Ascending aorta (tissue), 2 donors: ENCODE results near the gene ARHGAP19. TPM values are rescaled to one million over a fixed set of nuclear protein-coding genes. Genes with fewer than 3 reads are reported as not detected.

Source experiments
- DNase-seq, 2 donors: peaks; one replicate each; pipeline ENCODE4 v3.0.0-alpha.2; 2019; ENCODE audit warnings: low spot score in 2 of 2
- H3K27ac ChIP-seq, 2 donors: fragments of 200-600 bp; sonication (generic); one replicate each; pipeline ENCODE4 v1.5.1; 2016 to 2017; ENCODE audit warnings: mild to moderate bottlenecking in 1 of 2
- H3K27me3 ChIP-seq: fragments of 200-600 bp; sonication (generic); one replicate; pipeline ENCODE4 v1.5.1; 2017
- H3K36me3 ChIP-seq, 2 donors: fragments of 200-600 bp; sonication (generic); one replicate each; pipeline ENCODE4 v1.5.1; 2016
- H3K4me1 ChIP-seq, 2 donors: fragments of 200-600 bp; sonication (generic); one replicate each; pipeline ENCODE4 v1.5.1; 2016 to 2017; ENCODE audit warnings: mild to moderate bottlenecking in 1 of 2
- H3K4me3 ChIP-seq, 2 donors: fragments of 200-600 bp; sonication (generic); one replicate each; pipeline ENCODE4 v1.5.1; 2016 to 2017; ENCODE audit warnings: mild to moderate bottlenecking in 1 of 2
- H3K9me3 ChIP-seq, 2 donors: fragments of 200-600 bp; sonication (generic); one replicate each; pipeline ENCODE4 v1.5.1; 2016
- intact Hi-C: fragments of 100-400 bp; cut with DNase I; formaldehyde crosslinking; loops from one replicate; pipeline ENCODE4 v1.15.1; 2023
- total RNA-seq: library from RNA; depleted of rRNA; stranded (reverse); fragments of >200 nt; gene quantifications from one replicate; pipeline ENCODE4 v1.1.0, GENCODE V29; 2016
- TF ChIP-seq, protein P1 (sequence below), 3 experiments: fragments of 200-600 bp in 2 of 3; fragments of 450-650 bp in 1 of 3; sonication (generic) in 2 of 3; IDR thresholded peaks; one replicate each; pipeline ENCODE4 v1.5.1; 2016 to 2019; ENCODE audit warnings: antibody characterized with exemption in 3 of 3, mild to moderate bottlenecking in 1 of 3, moderate library complexity in 1 of 3

ARHGAP19 gene
- total RNA-seq, 1 donor from 2014 or later: 4.5 TPM

DNA sequence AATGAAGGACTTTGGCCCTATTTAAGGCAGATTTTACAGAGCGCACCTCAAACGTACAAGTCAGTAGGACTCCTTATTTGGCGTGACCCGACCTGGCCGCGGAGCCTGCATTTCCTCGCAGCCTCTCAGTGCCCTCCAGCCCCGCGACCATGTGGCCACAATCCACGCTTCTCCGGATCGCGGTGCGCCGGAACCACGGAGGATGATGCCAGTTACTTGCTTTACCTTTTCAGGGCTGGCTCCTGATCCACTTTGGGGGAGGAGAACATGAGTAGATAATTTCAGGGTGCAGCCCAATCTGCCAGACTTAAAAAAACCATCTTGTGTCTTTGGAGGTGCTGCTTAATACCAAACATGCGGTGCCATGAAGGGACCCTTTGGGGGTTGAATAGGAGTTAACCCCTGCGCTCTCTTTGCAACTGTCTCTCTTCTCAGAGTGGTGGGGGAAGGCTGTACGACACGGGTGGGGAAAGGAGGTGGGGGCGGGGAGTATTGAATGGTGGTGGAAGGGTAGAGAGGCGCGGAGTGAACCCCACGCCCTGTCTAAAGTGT is 28.1 kb upstream of the ARHGAP19 start:
- peaks cover 4 to 8% of the 10 kb centered on the region in 2 donors for H3K4me1 ChIP-seq
- no peaks in the 10 kb centered on the region for H3K27me3 ChIP-seq
- H3K9me3 ChIP-seq: no peaks in the 10 kb centered on the region
- H3K27ac ChIP-seq: peak overlapping the region; percentile 40 to 91
- TF ChIP-seq, protein P1, sequence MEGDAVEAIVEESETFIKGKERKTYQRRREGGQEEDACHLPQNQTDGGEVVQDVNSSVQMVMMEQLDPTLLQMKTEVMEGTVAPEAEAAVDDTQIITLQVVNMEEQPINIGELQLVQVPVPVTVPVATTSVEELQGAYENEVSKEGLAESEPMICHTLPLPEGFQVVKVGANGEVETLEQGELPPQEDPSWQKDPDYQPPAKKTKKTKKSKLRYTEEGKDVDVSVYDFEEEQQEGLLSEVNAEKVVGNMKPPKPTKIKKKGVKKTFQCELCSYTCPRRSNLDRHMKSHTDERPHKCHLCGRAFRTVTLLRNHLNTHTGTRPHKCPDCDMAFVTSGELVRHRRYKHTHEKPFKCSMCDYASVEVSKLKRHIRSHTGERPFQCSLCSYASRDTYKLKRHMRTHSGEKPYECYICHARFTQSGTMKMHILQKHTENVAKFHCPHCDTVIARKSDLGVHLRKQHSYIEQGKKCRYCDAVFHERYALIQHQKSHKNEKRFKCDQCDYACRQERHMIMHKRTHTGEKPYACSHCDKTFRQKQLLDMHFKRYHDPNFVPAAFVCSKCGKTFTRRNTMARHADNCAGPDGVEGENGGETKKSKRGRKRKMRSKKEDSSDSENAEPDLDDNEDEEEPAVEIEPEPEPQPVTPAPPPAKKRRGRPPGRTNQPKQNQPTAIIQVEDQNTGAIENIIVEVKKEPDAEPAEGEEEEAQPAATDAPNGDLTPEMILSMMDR (IDR thresholded peaks at IDR 0.05): no peak
- peak in 1 of 2 donors; percentile 70 for DNase-seq
- peak overlapping the region; percentile 85 to 95 for H3K4me3 ChIP-seq
- intact Hi-C loops: no loop called here
- no peaks in the 10 kb centered on the region for H3K36me3 ChIP-seq

DNA sequence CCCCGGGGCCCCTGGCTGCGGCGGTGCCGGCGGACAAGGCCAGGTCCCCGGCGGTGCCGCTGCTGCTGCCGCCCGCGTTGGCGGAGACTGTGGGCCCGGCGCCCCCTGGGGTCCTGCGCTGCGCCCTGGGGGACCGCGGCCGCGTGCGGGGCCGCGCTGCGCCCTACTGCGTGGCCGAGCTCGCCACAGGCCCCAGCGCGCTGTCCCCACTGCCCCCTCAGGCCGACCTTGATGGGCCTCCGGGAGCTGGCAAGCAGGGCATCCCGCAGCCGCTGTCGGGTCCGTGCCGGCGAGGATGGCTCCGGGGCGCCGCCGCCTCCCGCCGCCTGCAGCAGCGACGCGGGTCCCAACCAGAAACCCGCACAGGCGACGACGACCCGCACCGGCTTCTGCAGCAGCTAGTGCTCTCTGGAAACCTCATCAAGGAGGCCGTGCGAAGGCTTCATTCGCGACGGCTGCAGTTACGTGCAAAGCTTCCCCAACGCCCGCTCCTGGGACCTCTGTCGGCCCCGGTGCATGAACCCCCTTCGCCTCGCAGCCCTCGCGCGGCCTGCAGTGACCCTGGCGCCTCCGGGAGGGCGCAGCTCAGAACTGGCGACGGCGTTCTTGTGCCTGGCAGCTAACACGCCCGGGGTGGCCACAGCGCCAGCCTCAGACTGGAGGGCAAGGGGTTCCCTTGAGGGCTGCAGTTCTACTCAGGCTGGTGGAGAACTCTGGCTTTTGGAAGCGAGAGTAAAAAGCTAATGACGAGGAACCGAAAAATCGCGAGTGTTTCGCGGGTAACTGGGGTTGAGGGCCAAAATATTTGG is 27.4 kb upstream of the ARHGAP19 start:
- peaks cover 4 to 8% of the 10 kb centered on the region in 2 donors for H3K4me1 ChIP-seq
- TF ChIP-seq, protein P1 (IDR thresholded peaks at IDR 0.05): peak in 1 of 3 experiments; percentile 31
- no peaks in the 10 kb centered on the region for H3K27me3 ChIP-seq
- H3K4me3 ChIP-seq: peak overlapping the region; percentile 85 to 95
- H3K9me3 ChIP-seq: no peaks in the 10 kb centered on the region
- peak overlapping the region; percentile 40 to 91 for H3K27ac ChIP-seq
- no peaks in the 10 kb centered on the region for H3K36me3 ChIP-seq
- intact Hi-C loops: loop anchor here (1.0 kb wide), 2 partner anchors 14 to 28 kb away; partner anchors contain the start of genes ARHGAP19 and FRAT2
- DNase-seq: peak in 1 of 2 donors; percentile 74

DNA sequence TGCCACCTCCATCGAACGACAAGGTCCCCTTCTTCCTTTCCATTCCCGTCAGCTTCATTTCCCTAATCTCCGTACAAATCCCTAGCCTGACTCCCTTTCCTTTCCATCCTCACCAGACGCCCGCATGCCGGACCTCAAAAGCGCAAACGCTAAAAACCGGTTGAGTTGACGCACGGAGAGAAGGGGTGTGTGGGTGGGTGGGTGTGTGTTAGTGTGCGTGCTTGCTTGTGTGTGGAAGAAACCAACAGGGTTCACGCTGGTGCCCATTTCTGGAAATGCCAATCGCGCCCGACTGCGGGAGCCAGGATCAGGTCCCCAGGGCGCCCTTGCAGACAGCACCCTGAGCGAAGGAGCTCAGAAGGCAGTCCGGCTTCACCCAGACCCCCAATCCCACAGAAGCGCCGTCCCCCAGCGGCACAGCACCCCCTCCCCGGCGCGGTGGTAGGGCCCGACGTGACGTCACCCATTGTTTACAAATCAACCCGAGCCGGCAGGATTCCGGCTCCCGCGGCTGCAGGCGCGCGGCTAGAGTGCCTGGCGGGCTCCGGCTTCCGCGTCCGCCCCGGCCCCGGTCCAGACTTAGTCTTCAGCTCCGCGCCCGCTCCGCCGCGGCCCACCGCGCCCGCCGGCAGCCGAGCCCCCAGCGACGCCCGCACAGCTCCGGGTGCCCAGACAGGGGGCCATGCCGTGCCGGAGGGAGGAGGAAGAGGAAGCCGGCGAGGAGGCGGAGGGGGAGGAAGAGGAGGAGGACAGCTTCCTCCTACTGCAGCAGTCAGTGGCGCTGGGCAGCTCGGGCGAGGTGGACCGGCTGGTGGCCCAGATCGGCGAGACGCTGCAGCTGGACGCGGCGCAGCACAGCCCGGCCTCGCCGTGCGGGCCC is 26.6 kb upstream of the ARHGAP19 start, which contains the start of gene FRAT1:
Gene FRAT1 (plus strand): TSS at position 500 of the 880 bp plus-strand sequence. CDS start 183 bp downstream, at position 683.
- intact Hi-C loops: loop anchor here (1.0 kb wide), 2 partner anchors 15 to 27 kb away; partner anchors contain the start of genes ARHGAP19 and FRAT2
- TF ChIP-seq, protein P1 (IDR thresholded peaks at IDR 0.05): peak in 1 of 3 experiments; percentile 26
- H3K9me3 ChIP-seq: no peaks in the 10 kb centered on the region
- peak; percentile 44 to 93 for DNase-seq
- peak within 1 kb of the TSS; percentile 91 to 94 for H3K27ac ChIP-seq
- no peaks in the 10 kb centered on the region for H3K36me3 ChIP-seq
- H3K4me1 ChIP-seq: peaks cover 4 to 8% of the 10 kb centered on the region in 2 donors
- H3K27me3 ChIP-seq: no peaks in the 10 kb centered on the region
- peak within 1 kb of the TSS; percentile 85 to 95 for H3K4me3 ChIP-seq

DNA sequence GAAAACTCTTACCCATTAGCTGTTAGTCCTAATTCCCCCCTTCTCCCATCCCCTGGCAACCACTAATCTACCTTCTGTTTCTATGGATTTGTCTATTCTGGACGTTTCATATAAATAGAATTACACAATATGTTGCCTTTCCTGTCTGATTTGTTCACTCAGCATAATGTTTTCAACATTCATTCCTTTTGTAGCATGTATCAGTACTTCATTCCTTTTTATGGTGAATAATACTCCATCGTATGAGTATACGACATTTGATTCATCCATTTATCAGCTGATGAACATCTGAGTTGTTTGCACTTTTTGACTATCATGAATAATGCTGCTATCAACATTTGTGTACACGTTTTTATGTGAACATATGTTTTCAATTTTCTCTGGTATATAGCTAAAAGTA is 22.2 kb upstream of the ARHGAP19 start:
- peaks cover 0 to 3% of the 10 kb centered on the region in 2 donors for H3K4me1 ChIP-seq
- H3K9me3 ChIP-seq: no peaks in the 10 kb centered on the region
- no peaks in the 10 kb centered on the region for H3K36me3 ChIP-seq
- intact Hi-C loops: no loop called here
- no peaks in the 10 kb centered on the region for H3K27me3 ChIP-seq
- H3K4me3 ChIP-seq: no peak overlapping the region
- DNase-seq: no peak
- TF ChIP-seq, protein P1 (IDR thresholded peaks at IDR 0.05): no peak
- H3K27ac ChIP-seq: no peak overlapping the region

DNA sequence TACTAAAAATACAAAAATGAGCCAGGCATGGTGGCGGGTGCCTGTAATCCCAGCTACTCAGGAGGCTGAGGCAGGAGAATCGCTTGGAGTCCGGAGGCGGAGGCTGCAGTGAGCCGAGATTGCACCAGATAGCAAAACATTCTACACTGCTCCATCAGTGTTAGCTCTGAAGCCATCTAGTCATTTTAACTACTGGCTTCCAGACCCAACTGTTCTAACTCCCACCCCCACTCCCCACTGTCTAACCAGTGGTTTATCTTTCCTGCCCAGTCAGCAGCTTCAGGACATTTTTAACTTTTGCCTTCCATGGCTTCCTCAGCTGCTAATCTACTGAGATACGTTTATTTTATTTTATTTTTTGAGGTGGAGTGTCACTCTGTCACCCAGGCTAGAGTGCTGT is 20.5 kb upstream of the ARHGAP19 start:
- Histone ChIP-seq H3K27me3 (no peaks in the 10 kb centered on the region), H3K4me1 (peaks cover 0 to 2% of the 10 kb centered on the region in 2 donors), H3K36me3 (no peaks in the 10 kb centered on the region), H3K9me3 (no peaks in the 10 kb centered on the region), H3K27ac (no peak overlapping the region), H3K4me3 (no peak overlapping the region)
- intact Hi-C loops: no loop called here
- DNase-seq: no peak
- TF ChIP-seq, protein P1 (IDR thresholded peaks at IDR 0.05): no peak
